ENCODE measurements around the gene GPR149.

Gene GPR149

GRCh38 chr3:154345422-154346122, 84.4 kb downstream of the GPR149 start:
- no peak for DNase-seq (ENCODE audit: low read depth)
- no peak overlapping the region for H3K4me3 ChIP-seq (ENCODE audit: low read depth, low read length)
- TF ChIP-seq, protein P1, sequence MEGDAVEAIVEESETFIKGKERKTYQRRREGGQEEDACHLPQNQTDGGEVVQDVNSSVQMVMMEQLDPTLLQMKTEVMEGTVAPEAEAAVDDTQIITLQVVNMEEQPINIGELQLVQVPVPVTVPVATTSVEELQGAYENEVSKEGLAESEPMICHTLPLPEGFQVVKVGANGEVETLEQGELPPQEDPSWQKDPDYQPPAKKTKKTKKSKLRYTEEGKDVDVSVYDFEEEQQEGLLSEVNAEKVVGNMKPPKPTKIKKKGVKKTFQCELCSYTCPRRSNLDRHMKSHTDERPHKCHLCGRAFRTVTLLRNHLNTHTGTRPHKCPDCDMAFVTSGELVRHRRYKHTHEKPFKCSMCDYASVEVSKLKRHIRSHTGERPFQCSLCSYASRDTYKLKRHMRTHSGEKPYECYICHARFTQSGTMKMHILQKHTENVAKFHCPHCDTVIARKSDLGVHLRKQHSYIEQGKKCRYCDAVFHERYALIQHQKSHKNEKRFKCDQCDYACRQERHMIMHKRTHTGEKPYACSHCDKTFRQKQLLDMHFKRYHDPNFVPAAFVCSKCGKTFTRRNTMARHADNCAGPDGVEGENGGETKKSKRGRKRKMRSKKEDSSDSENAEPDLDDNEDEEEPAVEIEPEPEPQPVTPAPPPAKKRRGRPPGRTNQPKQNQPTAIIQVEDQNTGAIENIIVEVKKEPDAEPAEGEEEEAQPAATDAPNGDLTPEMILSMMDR (conservative IDR thresholded peaks at IDR 0.05; ENCODE audit: low read depth, low read length): no peak

DNA sequence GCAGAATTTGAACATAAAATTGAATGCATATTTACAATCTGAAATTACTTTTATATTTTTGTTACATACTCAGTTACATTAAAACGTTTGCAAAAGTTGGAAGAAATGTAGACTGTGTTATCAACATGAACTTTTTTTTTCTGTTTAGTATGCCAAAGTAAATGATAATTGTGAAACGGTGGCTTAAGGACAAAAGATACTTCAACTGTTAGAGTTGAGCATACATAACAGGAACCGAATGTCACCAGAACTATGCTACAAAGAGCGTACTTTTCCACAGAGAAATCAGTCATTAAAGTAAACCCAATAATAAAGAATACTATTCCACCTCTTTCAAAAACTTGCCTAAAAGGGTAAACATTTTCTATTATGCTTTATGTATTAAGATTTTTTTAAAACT, 91.4 kb downstream of the GPR149 start:
- no peak overlapping the region for H3K4me3 ChIP-seq (ENCODE audit: low read depth, low read length)
- TF ChIP-seq, protein P1 (conservative IDR thresholded peaks at IDR 0.05; ENCODE audit: low read depth, low read length): no peak
- DNase-seq (ENCODE audit: low read depth): no peak

GRCh38 chr3:154338008-154338407, 92.0 kb downstream of the GPR149 start:
- H3K4me3 ChIP-seq (ENCODE audit: low read depth, low read length): no peak overlapping the region
- no peak for DNase-seq (ENCODE audit: low read depth)
- TF ChIP-seq, protein P1 (conservative IDR thresholded peaks at IDR 0.05; ENCODE audit: low read depth, low read length): no peak

- TF ChIP-seq, protein P1 (conservative IDR thresholded peaks at IDR 0.05; ENCODE audit: low read depth, low read length): peak; percentile 54
- H3K4me3 ChIP-seq (ENCODE audit: low read depth, low read length): no peak overlapping the region
- DNase-seq (ENCODE audit: low read depth): peak; percentile 66
Measured at GRCh38 chr3:154334973-154335420, 95.0 kb downstream of the GPR149 start.

- DNase-seq (ENCODE audit: low read depth): no peak
- TF ChIP-seq, protein P1 (conservative IDR thresholded peaks at IDR 0.05; ENCODE audit: low read depth, low read length): no peak
- H3K4me3 ChIP-seq (ENCODE audit: low read depth, low read length): no peak overlapping the region
Measured at GRCh38 chr3:154327871-154328270, 102.1 kb downstream of the GPR149 start.

DNA sequence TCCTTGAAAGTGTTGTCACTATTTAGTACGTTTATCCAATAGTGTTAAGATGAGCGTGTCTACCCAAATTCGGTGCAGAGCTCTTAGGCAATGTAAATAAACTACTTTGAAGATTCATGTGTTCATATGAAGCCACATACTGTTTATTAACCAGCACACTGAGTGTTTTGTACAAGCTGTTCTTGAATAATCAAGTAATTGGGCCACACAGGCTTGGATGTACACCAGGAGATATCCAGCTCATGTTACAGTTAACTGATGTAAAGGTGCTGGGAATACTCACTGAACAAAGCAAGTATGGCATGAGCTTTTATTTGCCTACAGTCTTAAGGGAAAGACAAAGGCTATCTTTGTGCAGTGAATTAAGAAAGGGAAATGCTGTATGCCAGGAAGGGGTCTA, 105.1 kb downstream of the GPR149 start:
- H3K4me3 ChIP-seq (ENCODE audit: low read depth, low read length): peak overlapping the region; percentile 88
- TF ChIP-seq, protein P1 (conservative IDR thresholded peaks at IDR 0.05; ENCODE audit: low read depth, low read length): no peak
- DNase-seq (ENCODE audit: low read depth): peak; percentile 62

Measured in choroid plexus epithelial cell (primary cell).